ENCODE measurements around the gene CACNB4. TPM values are rescaled to one million over a fixed set of nuclear protein-coding genes. Genes with fewer than 3 reads are reported as not detected.
"Not testable (repeated sequence)": the region's sequence is repeated elsewhere in the genome, so short reads cannot be mapped to it uniquely, and the experiment has no call there.

CACNB4 gene
- polyA plus RNA-seq, 3 donors from 2014 or later: 0.11 TPM; not detected in 2

- Mint-ChIP-seq H3K4me3 (no peak overlapping the region), H3K27ac (no peak overlapping the region), H3K9me3 (peaks cover 2 to 11% (median 6%) of the 10 kb centered on the region in 6 donors), H3K36me3 (peaks cover 6 to 15% (median 7%) of the 10 kb centered on the region in 3 donors), H3K4me1 (peaks cover 9 to 17% of the 10 kb centered on the region in 2 donors), H3K27me3 (ENCODE audit: low read depth in 3 of 3) (peaks cover 3 to 5% (median 3%) of the 10 kb centered on the region in 3 donors)
- DNase-seq: no peak
Observed at GRCh38 chr2:151945186-151945585, 153.7 kb downstream of the CACNB4 start.

DNA sequence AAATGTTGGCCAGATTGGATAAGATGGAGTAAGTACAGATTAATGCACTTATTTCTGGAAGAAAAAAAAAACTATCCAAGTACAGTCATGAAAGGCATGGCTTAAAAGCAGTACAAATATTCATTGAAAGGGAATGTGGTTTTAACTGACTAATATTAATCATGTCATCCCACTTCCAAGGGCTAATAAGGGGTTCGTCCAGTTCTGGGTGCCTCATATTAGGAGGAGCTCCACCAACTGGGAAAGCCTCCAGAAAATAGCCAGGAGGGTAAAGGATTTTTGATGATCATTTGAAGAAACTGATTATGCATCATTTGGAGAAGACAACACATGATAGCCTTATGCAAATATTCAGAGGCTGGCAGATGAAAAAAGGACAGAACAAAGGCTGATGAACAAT, 155.4 kb downstream of the CACNB4 start:
- Mint-ChIP-seq H3K36me3 (peaks cover 6 to 15% (median 7%) of the 10 kb centered on the region in 3 donors), H3K4me3 (no peak overlapping the region), H3K27me3 (ENCODE audit: low read depth in 3 of 3) (peaks cover 0 to 5% (median 2%) of the 10 kb centered on the region in 3 donors), H3K4me1 (peaks cover 9 to 17% of the 10 kb centered on the region in 2 donors), H3K9me3 (peaks cover 2 to 11% (median 6%) of the 10 kb centered on the region in 6 donors), H3K27ac (no peak overlapping the region)
- no peak for DNase-seq

GRCh38 chr2:151942540-151943205, 156.2 kb downstream of the CACNB4 start:
- Mint-ChIP-seq H3K9me3 (peaks cover 2 to 11% (median 6%) of the 10 kb centered on the region in 6 donors), H3K36me3 (peaks cover 6 to 15% (median 7%) of the 10 kb centered on the region in 3 donors), H3K4me1 (peaks cover 8 to 14% of the 10 kb centered on the region in 2 donors)
- DNase-seq; H3K27me3 Mint-ChIP-seq (ENCODE audit: low read depth in 3 of 3); H3K4me3 Mint-ChIP-seq; H3K27ac Mint-ChIP-seq: not testable (repeated sequence)

DNA sequence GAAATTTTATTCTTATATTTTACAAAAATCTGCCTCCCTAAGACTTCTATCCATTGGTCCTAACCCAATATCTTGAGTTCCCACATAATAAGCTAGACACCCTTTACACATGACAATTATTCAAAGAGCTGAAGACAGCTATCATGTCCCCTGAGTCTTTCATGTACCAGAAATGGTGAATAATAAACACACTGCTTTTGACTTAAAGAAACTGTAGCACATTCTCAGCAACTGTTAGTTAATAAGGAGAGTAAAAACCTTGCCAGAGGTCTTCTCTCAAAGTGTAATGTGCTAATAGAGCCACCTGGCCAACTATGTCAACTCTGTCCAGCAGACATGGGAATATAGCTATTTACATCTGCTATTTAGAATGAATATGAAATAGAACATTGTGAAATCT, 160.9 kb downstream of the CACNB4 start:
- H3K27ac Mint-ChIP-seq: no peak overlapping the region
- no peak overlapping the region for H3K4me3 Mint-ChIP-seq
- H3K4me1 Mint-ChIP-seq: no peaks in the 10 kb centered on the region
- H3K27me3 Mint-ChIP-seq (ENCODE audit: low read depth in 3 of 3): peaks cover 0 to 6% (median 2%) of the 10 kb centered on the region in 3 donors
- H3K36me3 Mint-ChIP-seq: peaks cover 3 to 8% (median 6%) of the 10 kb centered on the region in 3 donors
- no peak for DNase-seq
- H3K9me3 Mint-ChIP-seq: peaks cover 2 to 4% (median 4%) of the 10 kb centered on the region in 6 donors

- Mint-ChIP-seq H3K4me1 (no peaks in the 10 kb centered on the region), H3K27me3 (ENCODE audit: low read depth in 3 of 3) (peaks cover 0 to 6% (median 2%) of the 10 kb centered on the region in 3 donors), H3K36me3 (peaks cover 0 to under 1% (median 0%) of the 10 kb centered on the region in 3 donors), H3K9me3 (peaks cover 0 to 2% (median 0%) of the 10 kb centered on the region in 6 donors), H3K4me3 (no peak overlapping the region), H3K27ac (no peak overlapping the region)
- no peak for DNase-seq
Observed at GRCh38 chr2:151936626-151937025, 162.2 kb downstream of the CACNB4 start.

- no peaks in the 10 kb centered on the region for H3K4me1 Mint-ChIP-seq
- DNase-seq: no peak
- H3K4me3 Mint-ChIP-seq: no peak overlapping the region
- peaks cover 2 to 6% (median 2%) of the 10 kb centered on the region in 3 donors for H3K27me3 Mint-ChIP-seq (ENCODE audit: low read depth in 3 of 3)
- no peaks in the 10 kb centered on the region for H3K36me3 Mint-ChIP-seq
- no peak overlapping the region for H3K27ac Mint-ChIP-seq
- H3K9me3 Mint-ChIP-seq: no peaks in the 10 kb centered on the region
Observed at GRCh38 chr2:151933266-151933804, 165.5 kb downstream of the CACNB4 start.

- H3K9me3 Mint-ChIP-seq: no peaks in the 10 kb centered on the region
- H3K27me3 Mint-ChIP-seq (ENCODE audit: low read depth in 3 of 3): peaks cover 0 to 8% (median 2%) of the 10 kb centered on the region in 3 donors
- H3K27ac Mint-ChIP-seq: no peak overlapping the region
- no peaks in the 10 kb centered on the region for H3K36me3 Mint-ChIP-seq
- DNase-seq: no peak
- no peak overlapping the region for H3K4me3 Mint-ChIP-seq
- no peaks in the 10 kb centered on the region for H3K4me1 Mint-ChIP-seq
Observed at GRCh38 chr2:151931756-151932155, 167.1 kb downstream of the CACNB4 start.

- Mint-ChIP-seq H3K9me3 (no peaks in the 10 kb centered on the region), H3K27me3 (ENCODE audit: low read depth in 3 of 3) (peaks cover 0 to 5% (median 2%) of the 10 kb centered on the region in 3 donors), H3K4me1 (no peaks in the 10 kb centered on the region), H3K27ac (no peak overlapping the region), H3K4me3 (no peak overlapping the region), H3K36me3 (no peaks in the 10 kb centered on the region)
- DNase-seq: no peak
Observed at GRCh38 chr2:151931030-151931611, 167.7 kb downstream of the CACNB4 start.

DNA sequence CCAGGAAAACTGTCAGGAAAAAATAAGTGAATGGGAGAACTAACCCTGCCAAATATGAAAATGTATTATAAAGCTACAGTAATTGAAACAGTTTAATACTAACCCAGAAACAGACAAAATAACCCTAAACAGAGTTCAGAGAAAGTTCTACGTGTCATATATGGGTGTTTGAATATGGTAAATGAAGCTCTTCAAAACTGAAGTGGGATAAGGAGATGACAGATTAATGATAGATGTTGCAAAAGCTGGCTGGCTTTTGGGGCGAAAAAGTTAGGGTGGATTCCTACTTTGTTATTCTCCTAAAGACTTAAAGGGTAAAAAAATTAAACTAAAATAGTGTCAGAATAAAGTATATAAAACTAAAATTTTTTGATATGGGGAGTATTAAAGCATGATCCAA, 168.8 kb downstream of the CACNB4 start:
- H3K27ac Mint-ChIP-seq: no peak overlapping the region

GRCh38 chr2:151928380-151928779, 170.5 kb downstream of the CACNB4 start:
- H3K4me1 Mint-ChIP-seq: no peaks in the 10 kb centered on the region
- H3K27me3 Mint-ChIP-seq (ENCODE audit: low read depth in 3 of 3): peaks cover 0 to 5% (median 2%) of the 10 kb centered on the region in 3 donors
- no peaks in the 10 kb centered on the region for H3K36me3 Mint-ChIP-seq
- no peak overlapping the region for H3K4me3 Mint-ChIP-seq
- H3K9me3 Mint-ChIP-seq: no peaks in the 10 kb centered on the region
- DNase-seq: no peak
- H3K27ac Mint-ChIP-seq: no peak overlapping the region

More for the DNA sequence above, 168.8 kb downstream of the CACNB4 start:
- no peaks in the 10 kb centered on the region for H3K4me1 Mint-ChIP-seq
- H3K9me3 Mint-ChIP-seq: no peaks in the 10 kb centered on the region
- H3K36me3 Mint-ChIP-seq: no peaks in the 10 kb centered on the region
- peaks cover 0 to 5% (median 2%) of the 10 kb centered on the region in 3 donors for H3K27me3 Mint-ChIP-seq (ENCODE audit: low read depth in 3 of 3)
- H3K4me3 Mint-ChIP-seq: no peak overlapping the region
- no peak for DNase-seq

- Mint-ChIP-seq H3K36me3 (no peaks in the 10 kb centered on the region), H3K27ac (no peak overlapping the region), H3K27me3 (ENCODE audit: low read depth in 3 of 3) (peaks cover 0 to 5% (median 2%) of the 10 kb centered on the region in 3 donors), H3K4me1 (no peaks in the 10 kb centered on the region), H3K9me3 (no peaks in the 10 kb centered on the region), H3K4me3 (no peak overlapping the region)
- no peak for DNase-seq
Observed at GRCh38 chr2:151927501-151928221, 171.2 kb downstream of the CACNB4 start.

DNA sequence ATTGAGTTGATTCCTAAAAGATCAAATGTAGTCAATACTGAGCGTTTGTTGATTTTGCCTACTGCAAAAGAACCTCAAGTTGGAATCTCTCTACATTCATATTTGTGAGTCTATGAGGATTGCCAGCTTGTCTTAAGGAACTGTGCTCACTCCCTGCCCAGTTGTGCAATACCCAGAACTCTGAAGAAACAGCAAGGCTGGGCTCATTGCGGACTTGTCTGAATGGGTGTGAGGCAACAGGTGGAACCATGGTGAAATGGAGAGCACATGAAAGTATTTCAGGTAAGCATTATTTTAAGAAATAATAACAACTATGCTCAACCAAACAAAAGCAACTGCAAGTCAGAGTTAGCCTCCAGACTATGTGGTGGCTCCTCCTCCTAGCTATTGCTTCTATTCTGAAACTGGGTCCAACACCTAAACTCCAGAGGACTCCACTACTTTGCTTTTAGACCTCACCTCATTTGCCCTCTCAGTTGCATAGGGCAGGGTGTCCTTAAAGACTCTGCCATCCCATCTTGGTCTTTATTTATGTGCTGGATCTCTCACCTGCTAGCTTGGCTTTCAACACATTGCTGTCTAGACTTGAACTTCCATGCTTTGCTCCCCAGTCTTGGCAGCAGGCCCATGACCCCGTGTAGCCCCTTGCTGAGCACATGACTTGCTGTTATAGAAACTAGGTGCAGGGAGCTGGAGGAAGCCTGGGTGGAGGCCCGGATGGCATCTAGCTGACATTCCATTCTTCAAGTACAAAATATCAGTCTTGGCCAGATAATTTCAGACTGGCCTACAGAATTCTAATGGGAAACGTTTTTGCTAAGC, 175.8 kb downstream of the CACNB4 start:
- DNase-seq: no peak
- Mint-ChIP-seq H3K4me3 (no peak overlapping the region), H3K27me3 (ENCODE audit: low read depth in 3 of 3) (peaks cover 0 to 8% (median 0%) of the 10 kb centered on the region in 3 donors), H3K9me3 (no peaks in the 10 kb centered on the region), H3K36me3 (no peaks in the 10 kb centered on the region), H3K27ac (no peak overlapping the region), H3K4me1 (peaks cover 5 to 7% of the 10 kb centered on the region in 2 donors)

GRCh38 chr2:151919786-151920185, 179.1 kb downstream of the CACNB4 start:
- H3K4me3 Mint-ChIP-seq: no peak overlapping the region

More at GRCh38 chr2:151919786-151920185, 179.1 kb downstream of the CACNB4 start:
- Mint-ChIP-seq H3K27me3 (ENCODE audit: low read depth in 3 of 3) (peaks cover 0 to 6% (median 0%) of the 10 kb centered on the region in 3 donors), H3K9me3 (no peaks in the 10 kb centered on the region), H3K4me1 (peaks cover 5 to 7% of the 10 kb centered on the region in 2 donors), H3K36me3 (no peaks in the 10 kb centered on the region), H3K27ac (no peak overlapping the region)
- no peak for DNase-seq

Measured in immature natural killer cell (primary cell).